HG03064 (cell line): Measurements from ENCODE around the gene EPB41L1.

Experiments used
- ATAC-seq: cut with Tn5 transposase; IDR thresholded peaks from one replicate; pipeline ENCODE4 v1.9.1; 2021; ENCODE audit warnings: low read depth; ENCODE audit not compliant: unreplicated experiment

EPB41L1 gene

GRCh38 chr20:36154700-36155628 lies at the start of gene EPB41L1:
Gene EPB41L1 (plus strand): TSS chr20:36154740. CDS start chr20:36173778, 19,038 bp downstream.
- no peak for ATAC-seq

- no peak for ATAC-seq
Observed at GRCh38 chr20:36104856-36105255, 49.7 kb upstream of the EPB41L1 start.

GRCh38 chr20:36105711-36106226 lies 48.8 kb upstream of the EPB41L1 start:
- ATAC-seq, result no peak

GRCh38 chr20:36106606-36107005 lies 47.9 kb upstream of the EPB41L1 start:
- ATAC-seq, result no peak

GRCh38 chr20:36107881-36108280 lies 46.7 kb upstream of the EPB41L1 start:
- no peak for ATAC-seq

GRCh38 chr20:36109251-36109947 lies 45.1 kb upstream of the EPB41L1 start:
- no peak for ATAC-seq

- no peak for ATAC-seq
Observed at GRCh38 chr20:36110994-36111393, 43.5 kb upstream of the EPB41L1 start.

GRCh38 chr20:36112112-36112511 lies 42.4 kb upstream of the EPB41L1 start:
- no peak for ATAC-seq

GRCh38 chr20:36113036-36113435 lies 41.5 kb upstream of the EPB41L1 start:
- ATAC-seq, result no peak

GRCh38 chr20:36113566-36114250 lies 40.8 kb upstream of the EPB41L1 start:
- no peak for ATAC-seq

GRCh38 chr20:36114707-36115106 lies 39.8 kb upstream of the EPB41L1 start:
- ATAC-seq, result no peak

GRCh38 chr20:36115925-36116324 lies 38.6 kb upstream of the EPB41L1 start:
- no peak for ATAC-seq

GRCh38 chr20:36116807-36117441 lies 37.6 kb upstream of the EPB41L1 start:
- no peak for ATAC-seq

GRCh38 chr20:36117638-36118037 lies 36.9 kb upstream of the EPB41L1 start:
- no peak for ATAC-seq

- no peak for ATAC-seq
Observed at GRCh38 chr20:36118371-36118770, 36.2 kb upstream of the EPB41L1 start.

GRCh38 chr20:36119537-36119936 lies 35.0 kb upstream of the EPB41L1 start:
- no peak for ATAC-seq

GRCh38 chr20:36120241-36120640 lies 34.3 kb upstream of the EPB41L1 start:
- no peak for ATAC-seq

- ATAC-seq, result no peak
Observed at GRCh38 chr20:36120991-36121390, 33.5 kb upstream of the EPB41L1 start.

GRCh38 chr20:36121981-36122930 lies 32.3 kb upstream of the EPB41L1 start:
- no peak for ATAC-seq
